K562 (cell line): ENCODE data around the gene JAG2. TPM values are rescaled to one million over a fixed set of nuclear protein-coding genes. Genes with fewer than 3 reads are reported as not detected.

Source experiments
- ATAC-seq: fragments of 200-7000 bp; cut with Tn5 transposase; 3 replicates; pipeline ENCODE4 v1.9.1; 2020; ENCODE audit warnings: moderate library complexity
- BruUV-seq: library from RNA; stranded (reverse); fragments of 400-500 nt; replicated peaks from 2 replicates; lab custom pipeline; 2021; lab: Mats Ljungman, UMichigan
- CTCF ChIA-PET: fragments of 300-600 bp; formaldehyde crosslinking; extraction: SDS; loops from one replicate; lab custom pipeline; 2021; ENCODE audit warnings: low intra/inter-chr PET ratio; lab: Yijun Ruan, JAX
- POLR2A ChIA-PET: fragments of 300-600, 350-650 bp; sonication (Branson Sonifier 250); formaldehyde crosslinking; extraction: SDS; loops from one replicate; lab custom pipeline; 2021; ENCODE audit warnings: antibody characterized with exemption, inconsistent platforms; lab: Yijun Ruan, JAX
- DNase-seq, 4 experiments: peaks; one replicate each; pipeline versions ENCODE4 v3.0.0 to v3.0.0-alpha.2; 2011 to 2018; ENCODE audit warnings: low spot score in 3 of 4, mixed read lengths in 3 of 4; ENCODE audit errors: extremely low read depth in 1 of 4
- FAIRE-seq: peaks from 2 replicates; lab custom pipeline; 2011; peaks lifted over from hg19 to GRCh38; lab: Jason Lieb, UNC
- H2AFZ ChIP-seq: 2 replicates; pipeline ENCODE4 v1.6.0; 2011; ENCODE audit warnings: low read depth, low read length, control low read depth, inconsistent platforms
- H3K27ac ChIP-seq: fragments of 200-600 bp; 3 replicates; pipeline ENCODE4 v1.8.0; 2011; ENCODE audit warnings: low read depth, mild to moderate bottlenecking, control low read depth, inconsistent platforms, low read length, moderate library complexity, mixed read lengths; ENCODE audit errors: extremely low read depth
- H3K27me3 ChIP-seq, 2 experiments: fragments of 300-600 bp in 1 of 2; 2 replicates in 1 of 2; 3 replicates in 1 of 2; pipeline versions ENCODE4 v1.6.0 to v1.8.0; 2011; ENCODE audit warnings: inconsistent platforms in 2 of 2, low read length in 2 of 2, mild to moderate bottlenecking in 1 of 2, mixed read lengths in 1 of 2, moderate library complexity in 1 of 2; ENCODE audit not compliant: control insufficient read depth in 2 of 2, insufficient read depth in 2 of 2
- H3K36me3 ChIP-seq: fragments of 300-600 bp; 3 replicates; pipeline ENCODE4 v1.8.0; 2011; ENCODE audit warnings: mild to moderate bottlenecking, low read length, inconsistent platforms; ENCODE audit not compliant: control insufficient read depth, insufficient read depth
- H3K4me1 ChIP-seq, 2 experiments: fragments of 200-600 bp in 1 of 2; replicated peaks in 1 of 2; 2 replicates in 1 of 2; 3 replicates in 1 of 2; pipeline versions ENCODE4 v1.5.1 to v1.8.0; 2011; ENCODE audit warnings: inconsistent platforms in 2 of 2, low read length in 2 of 2, mild to moderate bottlenecking in 1 of 2, mixed read lengths in 1 of 2, moderate library complexity in 1 of 2; ENCODE audit not compliant: control insufficient read depth in 2 of 2, insufficient read depth in 2 of 2
- H3K4me2 ChIP-seq: 2 replicates; pipeline ENCODE4 v1.6.1; 2011; ENCODE audit warnings: low read length, control low read depth, inconsistent platforms, mixed read lengths; ENCODE audit not compliant: insufficient read depth
- H3K4me3 ChIP-seq: fragments of 200-600 bp; sonication (generic), shearing (Covaris generic); 2 replicates; pipeline ENCODE4 v1.5.1; 2016; ENCODE audit warnings: control low read depth, inconsistent platforms
- H3K79me2 ChIP-seq: fragments of 200-600 bp; 3 replicates; pipeline ENCODE4 v1.8.0; 2011; ENCODE audit warnings: low read length, inconsistent platforms; ENCODE audit not compliant: control insufficient read depth, insufficient read depth
- H3K9ac ChIP-seq, 2 experiments: 2 replicates each; pipeline versions ENCODE4 v1.6.0 to v1.6.1; 2011; ENCODE audit warnings: low read depth in 2 of 2, low read length in 2 of 2, control low read depth in 1 of 2, inconsistent platforms in 1 of 2, mild to moderate bottlenecking in 1 of 2, mixed read lengths in 1 of 2; ENCODE audit not compliant: insufficient read depth in 1 of 2
- H3K9me1 ChIP-seq: one replicate; pipeline ENCODE4 v1.6.0; 2011; ENCODE audit warnings: inconsistent platforms, mild to moderate bottlenecking, low read length, moderate library complexity; ENCODE audit not compliant: control insufficient read depth, insufficient read depth
- H3K9me3 ChIP-seq: replicated peaks from 2 replicates; pipeline ENCODE4 v1.5.1; 2011; ENCODE audit warnings: low read depth, low read length, inconsistent platforms; ENCODE audit not compliant: control insufficient read depth, insufficient read depth
- H4K20me1 ChIP-seq: replicated peaks from 2 replicates; pipeline ENCODE4 v1.6.1; 2011; ENCODE audit warnings: low read length, inconsistent platforms, mixed read lengths; ENCODE audit not compliant: control insufficient read depth, insufficient read depth
- FOXK1 ChIP-seq: sonication (generic); formaldehyde crosslinking; IDR thresholded peaks from 2 replicates; pipeline ENCODE4 v1.8.0; 2022; ENCODE audit warnings: missing genetic modification reagents, mild to moderate bottlenecking, borderline replicate concordance
- HNRNPH1 ChIP-seq: fragments of 200-400 bp; formaldehyde crosslinking; optimal IDR thresholded peaks from 2 replicates; pipeline ENCODE3; 2017; ENCODE audit warnings: low read depth, mild to moderate bottlenecking, low read length, moderate library complexity
- POLR2G ChIP-seq: fragments of 200-400 bp; formaldehyde crosslinking; IDR thresholded peaks from 2 replicates; pipeline ENCODE4 v1.6.1; 2017; ENCODE audit warnings: low read depth, mild to moderate bottlenecking, antibody characterized with exemption, low read length, moderate library complexity
- ZBTB1 ChIP-seq: sonication (generic); formaldehyde crosslinking; IDR thresholded peaks from 2 replicates; pipeline ENCODE4 v1.8.1; 2023; ENCODE audit warnings: missing genetic modification reagents, low read depth, mild to moderate bottlenecking, borderline replicate concordance
- WGBS: fragments of 100-300 bp; shearing (Covaris generic); methylation state at CpG from one replicate; pipeline ENCODE4 v1.1.6; 2016; ENCODE audit warnings: low coverage, mixed read lengths; ENCODE audit not compliant: insufficient coverage; ENCODE audit errors: missing lambda C conversion rate; 5-methylcytosine and 5-hydroxymethylcytosine counted together
- in situ Hi-C: fragments of 300-500 bp; cut with MboI; formaldehyde crosslinking; loops from 4 replicates; pipeline ENCODE4 v1.15.0; 2018; ENCODE audit warnings: inconsistent platforms, mixed read lengths
- intact Hi-C: fragments of 100-400 bp; cut with micrococcal nuclease; formaldehyde crosslinking; loops from 2 replicates; pipeline ENCODE4 v1.14.2; 2022
- polyA plus RNA-seq, 8 experiments: library from polyadenylated mRNA; depleted of rRNA in 4 of 8; stranded (reverse) in 5 of 8; unstranded in 3 of 8; fragments of >200 nt; fragmentation: Nextera tagmentation in 2 of 8; fragmentation: Illumina TruSeq in 1 of 8; extraction: Ambion mirVana in 2 of 8; extraction: Trizol in 1 of 8; gene quantifications; 2 replicates each; pipeline versions ENCODE4 v1.2.1 to v1.2.3, GENCODE V29; 2011 to 2014; ENCODE audit warnings: inconsistent platforms in 1 of 8, missing spikeins in 1 of 8
- total RNA-seq, 7 experiments: library from RNA; depleted of rRNA in 6 of 7; stranded (reverse); fragments of >200 nt in 6 of 7; fragmentation: Illumina TruSeq in 2 of 7; extraction: Trizol in 2 of 7; gene quantifications; 2 replicates each; pipeline versions ENCODE4 v1.2.1 to v1.2.3, GENCODE V29; 2011 to 2021; ENCODE audit warnings: low replicate concordance in 1 of 7
- TF ChIP-seq, protein P1 (sequence below): sonication (generic); formaldehyde crosslinking; IDR thresholded peaks from 2 replicates; pipeline ENCODE4 v1.8.1; 2023; ENCODE audit warnings: mild to moderate bottlenecking, missing genetic modification reagents

JAG2 gene
- total and polyA plus RNA-seq, 9 of the 15 experiments (the other 6 are each of a cell fraction or from before 2014, with no cell fraction given), result 0.25 to 48.4 (median 8.6) TPM

DNA sequence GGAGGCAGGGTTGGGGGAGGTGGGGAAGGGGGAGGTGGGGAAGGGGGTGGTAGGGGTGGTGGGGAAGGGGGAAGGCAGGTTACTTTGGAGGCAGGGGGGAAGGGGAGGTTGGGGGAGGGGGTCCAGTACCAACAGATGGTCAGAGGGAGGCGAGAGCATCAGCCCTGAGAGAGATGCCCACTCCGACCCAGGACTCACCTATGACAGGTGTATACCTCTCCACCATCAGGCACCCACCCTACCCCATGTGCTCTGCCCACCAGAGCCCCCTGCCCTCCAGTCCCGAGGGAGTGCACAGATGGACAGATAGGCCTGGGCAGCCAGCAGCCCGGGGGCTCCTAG is 18.6 kb downstream of the JAG2 start (continued):
- TF ChIP-seq, protein P1, sequence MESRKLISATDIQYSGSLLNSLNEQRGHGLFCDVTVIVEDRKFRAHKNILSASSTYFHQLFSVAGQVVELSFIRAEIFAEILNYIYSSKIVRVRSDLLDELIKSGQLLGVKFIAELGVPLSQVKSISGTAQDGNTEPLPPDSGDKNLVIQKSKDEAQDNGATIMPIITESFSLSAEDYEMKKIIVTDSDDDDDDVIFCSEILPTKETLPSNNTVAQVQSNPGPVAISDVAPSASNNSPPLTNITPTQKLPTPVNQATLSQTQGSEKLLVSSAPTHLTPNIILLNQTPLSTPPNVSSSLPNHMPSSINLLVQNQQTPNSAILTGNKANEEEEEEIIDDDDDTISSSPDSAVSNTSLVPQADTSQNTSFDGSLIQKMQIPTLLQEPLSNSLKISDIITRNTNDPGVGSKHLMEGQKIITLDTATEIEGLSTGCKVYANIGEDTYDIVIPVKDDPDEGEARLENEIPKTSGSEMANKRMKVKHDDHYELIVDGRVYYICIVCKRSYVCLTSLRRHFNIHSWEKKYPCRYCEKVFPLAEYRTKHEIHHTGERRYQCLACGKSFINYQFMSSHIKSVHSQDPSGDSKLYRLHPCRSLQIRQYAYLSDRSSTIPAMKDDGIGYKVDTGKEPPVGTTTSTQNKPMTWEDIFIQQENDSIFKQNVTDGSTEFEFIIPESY, result no peak

DNA sequence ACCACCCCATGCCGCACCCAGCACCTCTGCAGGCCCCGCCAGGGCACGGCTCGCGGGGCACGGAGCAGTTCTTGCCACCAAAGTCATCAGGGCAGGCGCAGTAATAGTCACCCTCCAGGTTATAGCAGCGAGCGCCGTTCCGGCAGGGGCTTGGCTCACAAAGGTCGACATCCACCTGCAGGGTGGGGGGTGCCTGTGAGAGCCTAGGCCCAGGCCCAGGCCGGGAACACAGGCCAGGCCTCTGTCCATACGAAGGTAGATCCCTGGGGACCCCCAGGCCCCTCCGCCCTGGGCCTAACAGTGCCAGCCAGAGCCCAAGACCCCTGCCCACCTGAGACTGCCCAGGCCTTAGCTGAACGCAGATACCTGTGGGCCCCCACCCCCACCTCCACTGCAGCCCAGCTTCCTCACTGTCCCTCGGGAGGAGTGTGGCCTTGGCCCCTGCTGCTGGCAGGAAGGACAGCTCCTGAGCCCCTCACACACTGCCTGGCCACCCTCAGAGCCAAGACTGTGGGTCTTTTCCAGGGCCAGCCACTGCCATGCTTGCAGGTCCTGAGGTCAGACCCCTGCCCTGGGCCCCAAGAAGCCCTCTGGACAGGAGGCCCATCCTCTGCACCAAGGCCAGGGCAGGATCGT is 19.3 kb downstream of the JAG2 start:
- FAIRE-seq (no peak), DNase-seq (no peak), ATAC-seq (no peak)
- POLR2A ChIA-PET, result interaction anchor here (0.6 kb wide), 1 partner anchor 21 kb away, joined by 3 read pairs; no protein-coding TSS in a partner anchor
- no peak overlapping the region for H3K4me3 ChIP-seq
- CTCF ChIA-PET, result no interaction called here
- no peaks in the 10 kb centered on the region for H3K27me3 ChIP-seq
- no peak overlapping the region for H3K27ac ChIP-seq
- TF ChIP-seq HNRNPH1 (no peak), ZBTB1 (CRISPR knock-in tag) (no peak), FOXK1 (CRISPR knock-in tag) (no peak), POLR2G (0 out of 2 replicates have a peak, but pooled peaks have one; percentile 14)
- peaks cover 34% of the 10 kb centered on the region; the same call in 1 of the 3 replicates for H3K36me3 ChIP-seq
- H3K9me1 ChIP-seq, result no peaks in the 10 kb centered on the region
- intact Hi-C loops, result no loop called here
- no peak overlapping the region for H3K9ac ChIP-seq
- no peaks in the 10 kb centered on the region for H3K79me2 ChIP-seq
- H4K20me1 ChIP-seq, result no peaks in the 10 kb centered on the region
- BruUV-seq, result no TSS peak
- 93% methylated on average over 3 of the region's 18 CpGs for WGBS
- no peaks in the 10 kb centered on the region for H3K9me3 ChIP-seq
- peaks cover 0 to 18% of the 10 kb centered on the region in 2 experiments; a peak in 1 of 5 replicates for H3K4me1 ChIP-seq
- H2AFZ ChIP-seq, result no peak overlapping the region
- in situ Hi-C loops, result no loop called here
- H3K4me2 ChIP-seq, result no peak overlapping the region
